CD8-positive, alpha-beta memory T cell (primary cell): Measurements from ENCODE around the gene THEM5. TPM values are rescaled to one million over a fixed set of nuclear protein-coding genes. Genes with fewer than 3 reads are reported as not detected.

Experiments
- CTCF ChIA-PET: fragments of 350-600 bp; sonication (Branson Sonifier 250); formaldehyde crosslinking; loops from one replicate; lab custom pipeline; 2021; ENCODE audit warnings: antibody characterized with exemption; lab: Charles Lee
- POLR2A ChIA-PET: fragments of 350-600 bp; sonication (Branson Sonifier 250); formaldehyde crosslinking; loops from one replicate; lab custom pipeline; 2021; ENCODE audit warnings: antibody characterized with exemption; lab: Charles Lee
- DNase-seq, 5 donors: peaks; one replicate each; pipeline versions ENCODE4 v3.0.0 to v3.0.0-alpha.2; 2020 to 2022; ENCODE audit warnings: mixed read lengths in 1 of 5
- H3K27ac ChIP-seq: one replicate; pipeline ENCODE4 v1.7.0; 2013; ENCODE audit warnings: low read depth, mild to moderate bottlenecking, low read length, moderate library complexity
- H3K27me3 ChIP-seq: 2 replicates; pipeline ENCODE4 v1.7.0; 2013; ENCODE audit warnings: low read length, mild to moderate bottlenecking; ENCODE audit not compliant: insufficient read depth, poor library complexity, severe bottlenecking
- H3K36me3 ChIP-seq: 2 replicates; pipeline ENCODE4 v1.7.0; 2013; ENCODE audit warnings: mild to moderate bottlenecking, low read length, moderate library complexity; ENCODE audit not compliant: insufficient read depth
- H3K4me1 ChIP-seq: 2 replicates; pipeline ENCODE4 v1.7.0; 2013; ENCODE audit warnings: mild to moderate bottlenecking, low read length, moderate library complexity; ENCODE audit not compliant: insufficient read depth
- H3K4me3 ChIP-seq: 2 replicates; pipeline ENCODE4 v1.7.0; 2013; ENCODE audit warnings: mild to moderate bottlenecking, low read length
- H3K9me3 ChIP-seq: 2 replicates; pipeline ENCODE4 v1.7.0; 2013; ENCODE audit warnings: mild to moderate bottlenecking, low read length
- H3K27ac Mint-ChIP-seq, 8 donors: one replicate each; pipeline ENCODE4 v1.8.0; 2020 to 2021; ENCODE audit warnings: mixed read lengths in 8 of 8, mild to moderate bottlenecking in 6 of 8, inconsistent platforms in 3 of 8, moderate library complexity in 3 of 8
- H3K27me3 Mint-ChIP-seq, 2 donors: one replicate each; pipeline ENCODE4 v1.8.0; 2020 to 2021; ENCODE audit warnings: mixed read lengths in 2 of 2, mild to moderate bottlenecking in 1 of 2, moderate library complexity in 1 of 2
- H3K36me3 Mint-ChIP-seq, 3 donors: one replicate each; pipeline ENCODE4 v1.8.0; 2020 to 2021; ENCODE audit warnings: mixed read lengths in 3 of 3, inconsistent platforms in 1 of 3, mild to moderate bottlenecking in 1 of 3
- H3K4me1 Mint-ChIP-seq, 3 donors: one replicate each; pipeline ENCODE4 v1.8.0; 2020 to 2021; ENCODE audit warnings: mixed read lengths in 3 of 3, inconsistent platforms in 1 of 3, mild to moderate bottlenecking in 1 of 3
- H3K4me3 Mint-ChIP-seq, 7 donors: one replicate each; pipeline ENCODE4 v1.8.0; 2020 to 2021; ENCODE audit warnings: mixed read lengths in 7 of 7, mild to moderate bottlenecking in 6 of 7, moderate library complexity in 4 of 7, inconsistent platforms in 2 of 7
- H3K9me3 Mint-ChIP-seq, 5 donors: one replicate each; pipeline ENCODE4 v1.8.0; 2020 to 2022; ENCODE audit warnings: mixed read lengths in 5 of 5, mild to moderate bottlenecking in 3 of 5, moderate library complexity in 2 of 5, inconsistent platforms in 1 of 5
- polyA plus RNA-seq: library from polyadenylated mRNA; unstranded; fragments of 300-500 nt; fragmentation: Illumina TruSeq; gene quantifications from one replicate; pipeline ENCODE4 v1.2.3, GENCODE V29; 2021
- total RNA-seq, 2 experiments: library from RNA; stranded (reverse); gene quantifications; one replicate each; pipeline ENCODE4 v1.2.3, GENCODE V29; 2021

The THEM5 gene
- total and polyA plus RNA-seq, 3 experiments from 2014 or later: 0.38 TPM; not detected in 2

DNA sequence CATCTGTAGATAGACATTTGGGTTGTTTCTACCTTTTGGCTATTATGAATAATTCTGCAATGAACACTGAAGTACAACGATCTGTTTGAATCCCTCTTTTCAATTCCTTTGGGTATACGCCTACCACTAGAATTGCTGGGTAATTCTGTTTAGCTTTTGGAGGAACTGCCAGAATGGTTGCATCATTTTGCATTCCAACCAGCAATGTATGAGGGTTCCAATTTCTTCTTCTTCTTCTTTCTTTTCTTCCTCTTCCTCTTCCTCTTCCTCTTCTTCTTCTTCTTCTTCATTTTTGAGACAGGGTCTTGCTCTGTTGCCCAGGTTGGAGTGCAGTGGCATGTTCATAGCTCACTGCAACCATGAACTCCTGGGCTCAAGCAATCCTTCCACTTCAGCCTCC, 13.8 kb upstream of the THEM5 start:
- no peaks in the 10 kb centered on the region for H3K27me3 ChIP-seq
- POLR2A ChIA-PET: no interaction called here

DNA sequence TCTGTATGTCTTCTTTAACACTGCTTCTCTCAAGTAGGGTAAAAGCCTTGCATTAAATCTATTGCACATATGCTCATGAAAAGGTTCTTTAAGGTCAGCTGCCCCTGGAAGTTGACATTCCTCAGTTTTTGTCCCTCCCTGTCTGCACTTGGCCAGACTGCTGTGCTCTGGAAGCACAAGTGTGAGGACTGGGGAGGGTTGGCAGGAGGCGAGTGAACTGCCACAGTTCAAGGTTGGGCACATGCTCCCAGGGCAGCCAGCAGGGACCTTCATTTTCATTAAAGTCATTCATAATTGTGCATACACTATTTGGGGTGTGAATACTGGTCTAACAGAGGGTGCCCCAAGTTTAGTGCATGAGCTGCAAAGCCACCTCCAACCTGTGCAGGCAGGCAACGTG, 10.9 kb upstream of the THEM5 start:
- CTCF ChIA-PET: no interaction called here
- peaks cover 4 to 12% of the 10 kb centered on the region in 2 donors for H3K27me3 Mint-ChIP-seq

More for the DNA sequence above, 13.8 kb upstream of the THEM5 start:
- no peaks in the 10 kb centered on the region for H3K36me3 ChIP-seq
- Mint-ChIP-seq H3K27me3 (peaks cover 4 to 12% of the 10 kb centered on the region in 2 donors), H3K4me1 (peaks cover 0 to 4% (median 1%) of the 10 kb centered on the region in 3 donors), H3K4me3 (no peak overlapping the region), H3K9me3 (no peaks in the 10 kb centered on the region), H3K27ac (no peak overlapping the region), H3K36me3 (peaks cover 0 to 2% (median 2%) of the 10 kb centered on the region in 3 donors)
- H3K4me1 ChIP-seq: no peaks in the 10 kb centered on the region
- no peak overlapping the region for H3K4me3 ChIP-seq
- CTCF ChIA-PET: no interaction called here
- no peak for DNase-seq
- no peaks in the 10 kb centered on the region for H3K9me3 ChIP-seq
- no peak overlapping the region for H3K27ac ChIP-seq

DNA sequence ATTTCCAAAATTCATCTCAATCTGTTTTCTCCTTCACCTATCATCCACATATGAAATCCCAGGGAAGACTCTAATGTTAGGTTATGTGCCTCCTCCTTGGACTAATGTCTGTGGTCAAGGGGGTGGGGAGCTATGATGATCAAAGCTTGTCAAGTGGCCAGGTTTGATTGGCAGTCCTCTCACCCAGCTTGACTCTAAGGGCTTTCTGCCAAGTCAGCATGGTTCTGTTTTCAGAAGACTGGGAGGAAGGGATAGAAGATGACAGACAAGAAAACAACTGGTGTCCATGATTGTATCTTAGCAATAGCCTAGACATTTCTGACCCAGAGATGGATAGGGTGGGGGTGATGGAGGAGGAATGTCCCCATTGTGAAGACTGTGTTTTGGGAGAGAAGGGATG, 9.1 kb upstream of the THEM5 start:
- Histone ChIP-seq H3K4me3 (no peak overlapping the region), H3K27me3 (no peaks in the 10 kb centered on the region), H3K27ac (no peak overlapping the region), H3K36me3 (no peaks in the 10 kb centered on the region), H3K4me1 (no peaks in the 10 kb centered on the region), H3K9me3 (no peaks in the 10 kb centered on the region)
- H3K27me3 Mint-ChIP-seq: peaks cover 4 to 9% of the 10 kb centered on the region in 2 donors
- peak overlapping the region in 1 of 8 donors; percentile 23 for H3K27ac Mint-ChIP-seq
- H3K4me1 Mint-ChIP-seq: no peaks in the 10 kb centered on the region
- DNase-seq: no peak
- ChIA-PET CTCF (no interaction called here), POLR2A (no interaction called here)
- H3K36me3 Mint-ChIP-seq: no peaks in the 10 kb centered on the region
- no peak overlapping the region for H3K4me3 Mint-ChIP-seq
- H3K9me3 Mint-ChIP-seq: no peaks in the 10 kb centered on the region

More for the DNA sequence above, 10.9 kb upstream of the THEM5 start:
- H3K4me3 Mint-ChIP-seq: no peak overlapping the region
- Histone ChIP-seq H3K27ac (no peak overlapping the region), H3K27me3 (no peaks in the 10 kb centered on the region), H3K4me1 (no peaks in the 10 kb centered on the region), H3K9me3 (no peaks in the 10 kb centered on the region), H3K4me3 (no peak overlapping the region), H3K36me3 (no peaks in the 10 kb centered on the region)
- no peaks in the 10 kb centered on the region for H3K36me3 Mint-ChIP-seq
- peaks cover 0 to 4% (median 1%) of the 10 kb centered on the region in 3 donors for H3K4me1 Mint-ChIP-seq
- POLR2A ChIA-PET: no interaction called here
- no peaks in the 10 kb centered on the region for H3K9me3 Mint-ChIP-seq
- no peak overlapping the region for H3K27ac Mint-ChIP-seq
- no peak for DNase-seq

- no peak overlapping the region for H3K4me3 ChIP-seq
- no peaks in the 10 kb centered on the region for H3K4me1 Mint-ChIP-seq
- H3K9me3 Mint-ChIP-seq: no peaks in the 10 kb centered on the region
- ChIA-PET POLR2A (no interaction called here), CTCF (no interaction called here)
- no peaks in the 10 kb centered on the region for H3K36me3 Mint-ChIP-seq
- peak overlapping the region in 1 of 8 donors; percentile 43 for H3K27ac Mint-ChIP-seq
- no peaks in the 10 kb centered on the region for H3K9me3 ChIP-seq
- peaks cover 4 to 7% of the 10 kb centered on the region in 2 donors for H3K27me3 Mint-ChIP-seq
- DNase-seq: no peak
- H3K4me3 Mint-ChIP-seq: no peak overlapping the region
- no peaks in the 10 kb centered on the region for H3K27me3 ChIP-seq
- no peak overlapping the region for H3K27ac ChIP-seq
- no peaks in the 10 kb centered on the region for H3K4me1 ChIP-seq
- H3K36me3 ChIP-seq: no peaks in the 10 kb centered on the region
These were observed 7.1 kb upstream of the THEM5 start for GRCh38 chr1:151860504-151861187.

DNA sequence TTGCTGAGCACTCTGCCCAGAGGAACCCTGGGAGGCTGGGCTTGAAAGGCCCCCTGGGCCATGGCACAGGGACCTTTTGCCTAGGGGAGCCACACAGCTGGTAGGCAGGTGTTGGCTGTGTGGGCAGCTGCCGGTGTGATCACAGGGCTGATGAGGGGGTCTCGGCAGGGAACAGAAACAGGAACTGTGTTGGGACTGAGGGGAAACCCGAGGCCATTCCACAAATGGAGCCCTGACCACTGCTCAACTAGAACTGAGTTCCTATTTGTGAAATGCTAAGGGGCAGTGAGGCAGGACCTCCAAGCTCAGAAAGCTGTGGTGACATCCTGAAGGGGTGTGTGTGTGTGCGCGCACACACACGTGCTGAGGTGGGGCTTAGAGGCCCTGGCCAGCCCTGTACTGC, 6.4 kb upstream of the THEM5 start:
- no peak overlapping the region for H3K27ac ChIP-seq
- H3K36me3 Mint-ChIP-seq: no peaks in the 10 kb centered on the region
- peak overlapping the region in 3 of 8 donors; percentile 42 to 63 (median 55) for H3K27ac Mint-ChIP-seq
- POLR2A ChIA-PET: no interaction called here
- H3K4me1 ChIP-seq: no peaks in the 10 kb centered on the region
- H3K9me3 ChIP-seq: no peaks in the 10 kb centered on the region
- H3K27me3 ChIP-seq: no peaks in the 10 kb centered on the region
- H3K27me3 Mint-ChIP-seq: peaks cover 3 to 4% of the 10 kb centered on the region in 2 donors
- H3K4me1 Mint-ChIP-seq: no peaks in the 10 kb centered on the region
- no peak for DNase-seq
- no peak overlapping the region for H3K4me3 Mint-ChIP-seq
- H3K4me3 ChIP-seq: no peak overlapping the region
- CTCF ChIA-PET: no interaction called here
- no peaks in the 10 kb centered on the region for H3K36me3 ChIP-seq
- H3K9me3 Mint-ChIP-seq: no peaks in the 10 kb centered on the region

DNA sequence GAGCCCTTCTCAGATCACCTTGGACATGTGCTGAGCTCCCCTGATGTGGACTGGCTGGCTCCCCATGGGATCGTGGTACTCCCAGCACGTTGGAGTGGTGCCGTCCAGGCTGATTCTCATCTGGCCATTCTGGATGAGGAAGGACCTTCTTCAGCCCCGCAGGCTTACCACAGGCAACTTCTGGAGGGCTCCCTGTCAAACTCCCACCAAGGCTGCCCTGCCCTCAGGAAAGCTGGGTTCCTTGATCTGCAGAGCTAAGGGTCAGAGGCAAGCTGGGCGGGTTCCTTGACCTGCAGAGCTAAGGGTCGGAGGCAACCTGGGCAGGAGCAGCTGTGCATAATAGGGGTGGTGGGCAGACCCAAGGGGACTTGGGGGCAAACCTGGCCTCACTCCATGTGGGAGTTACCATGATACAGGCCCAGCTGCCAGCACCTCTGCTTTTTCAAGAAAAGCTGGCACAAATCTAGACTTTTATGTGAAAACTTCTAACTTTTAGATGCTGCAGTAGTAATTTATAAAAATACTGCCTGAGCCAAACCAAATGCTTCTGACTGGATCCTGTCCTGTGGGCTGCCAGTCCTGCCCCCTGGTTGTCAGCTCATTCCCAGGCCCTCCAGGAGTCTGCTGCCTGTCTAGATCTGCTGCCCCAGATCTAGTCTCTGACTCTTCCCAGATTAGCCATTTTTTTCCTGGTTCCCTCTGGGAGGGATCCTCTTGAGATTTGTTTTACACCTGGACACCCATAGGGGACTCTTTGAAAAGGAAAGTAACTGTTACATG, 5.6 kb upstream of the THEM5 start:
- Histone ChIP-seq H3K9me3 (no peaks in the 10 kb centered on the region), H3K27ac (no peak overlapping the region), H3K36me3 (no peaks in the 10 kb centered on the region), H3K4me1 (no peaks in the 10 kb centered on the region), H3K4me3 (no peak overlapping the region), H3K27me3 (no peaks in the 10 kb centered on the region)
- Mint-ChIP-seq H3K27ac (no peak overlapping the region), H3K4me3 (no peak overlapping the region), H3K36me3 (no peaks in the 10 kb centered on the region), H3K9me3 (no peaks in the 10 kb centered on the region), H3K27me3 (peaks cover 2 to 3% of the 10 kb centered on the region in 2 donors), H3K4me1 (no peaks in the 10 kb centered on the region)
- ChIA-PET CTCF (no interaction called here), POLR2A (no interaction called here)
- DNase-seq: no peak

- Histone ChIP-seq H3K27me3 (no peaks in the 10 kb centered on the region), H3K27ac (no peak overlapping the region), H3K4me1 (no peaks in the 10 kb centered on the region), H3K9me3 (no peaks in the 10 kb centered on the region), H3K36me3 (no peaks in the 10 kb centered on the region), H3K4me3 (no peak overlapping the region)
- Mint-ChIP-seq H3K27ac (peak overlapping the region in 4 of 8 donors; percentile 14 to 68 (median 64)), H3K27me3 (peaks cover 2 to 3% of the 10 kb centered on the region in 2 donors), H3K4me1 (no peaks in the 10 kb centered on the region), H3K36me3 (no peaks in the 10 kb centered on the region), H3K4me3 (no peak overlapping the region), H3K9me3 (no peaks in the 10 kb centered on the region)
- no peak for DNase-seq
- ChIA-PET POLR2A (no interaction called here), CTCF (interaction anchor here (0.8 kb wide), 1 partner anchor 22 kb away, joined by 4 read pairs; no protein-coding TSS in a partner anchor)
These were observed 4.7 kb upstream of the THEM5 start for GRCh38 chr1:151858030-151858746.

- Histone ChIP-seq H3K9me3 (no peaks in the 10 kb centered on the region), H3K27ac (no peak overlapping the region), H3K4me3 (no peak overlapping the region), H3K36me3 (no peaks in the 10 kb centered on the region), H3K27me3 (no peaks in the 10 kb centered on the region), H3K4me1 (no peaks in the 10 kb centered on the region)
- DNase-seq: no peak
- ChIA-PET POLR2A (no interaction called here), CTCF (interaction anchor here (1.1 kb wide), 1 partner anchor 11 kb away, joined by 3 read pairs; no protein-coding TSS in a partner anchor)
- H3K36me3 Mint-ChIP-seq: no peaks in the 10 kb centered on the region
- no peaks in the 10 kb centered on the region for H3K4me1 Mint-ChIP-seq
- no peaks in the 10 kb centered on the region for H3K27me3 Mint-ChIP-seq
- no peaks in the 10 kb centered on the region for H3K9me3 Mint-ChIP-seq
- H3K4me3 Mint-ChIP-seq: no peak overlapping the region
- H3K27ac Mint-ChIP-seq: peak overlapping the region in 2 of 8 donors; percentile 12 to 83
These were observed 2.4 kb upstream of the THEM5 start for GRCh38 chr1:151855933-151856332.
